ENCODE results near the gene SPATA13.

The SPATA13 gene

DNA sequence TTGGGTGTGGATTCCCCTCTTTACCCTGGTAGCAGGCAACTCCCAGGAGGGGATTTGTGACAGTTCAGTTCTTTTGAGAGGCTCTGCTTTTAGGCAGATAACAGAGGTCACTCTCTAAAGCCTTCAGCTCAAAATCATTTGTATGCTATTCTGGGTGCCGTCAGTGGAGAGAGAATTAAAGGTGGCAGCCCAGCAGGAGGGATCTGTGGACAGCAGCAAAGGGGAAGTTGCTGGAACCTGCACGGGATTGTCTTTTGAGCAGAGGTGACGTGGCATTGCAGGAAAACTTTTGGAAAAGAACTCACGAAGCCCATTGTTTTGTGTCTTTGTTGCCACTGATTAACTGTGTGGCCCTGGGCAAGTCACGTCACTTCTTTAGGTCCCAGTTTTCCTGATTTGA lies 86.5 kb downstream of the SPATA13 start:
- DNase-seq (ENCODE audit: low read depth): no peak
- H3K4me3 ChIP-seq (ENCODE audit: control insufficient read depth, low read depth, low read length): no peak overlapping the region
- no peak for TF ChIP-seq CTCF (IDR thresholded peaks at IDR 0.05; ENCODE audit: control insufficient read depth, insufficient read depth, low read depth, low read length, missing control alignments)

DNA sequence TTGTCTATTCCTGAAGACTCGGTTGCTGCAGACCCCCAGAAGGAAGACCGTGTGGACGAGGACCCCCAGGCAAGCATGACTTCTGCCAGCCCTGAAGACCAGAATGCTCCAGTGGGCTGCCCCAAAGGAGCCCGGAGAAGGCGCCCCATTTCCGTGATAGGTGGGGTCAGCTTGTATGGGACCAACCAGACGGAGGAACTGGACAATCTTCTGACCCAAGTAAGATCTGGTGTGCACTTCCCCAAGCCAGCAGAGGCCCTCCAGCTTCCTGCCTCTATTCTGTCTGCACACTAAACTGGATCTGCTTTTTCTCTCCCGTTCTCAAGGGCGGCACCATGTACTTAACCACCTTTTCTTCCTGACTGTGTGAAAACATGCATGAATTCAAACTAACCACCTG lies 89.1 kb downstream of the SPATA13 start:
- no peak for TF ChIP-seq CTCF (IDR thresholded peaks at IDR 0.05; ENCODE audit: control insufficient read depth, insufficient read depth, low read depth, low read length, missing control alignments)
- DNase-seq (ENCODE audit: low read depth): no peak
- no peak overlapping the region for H3K4me3 ChIP-seq (ENCODE audit: control insufficient read depth, low read depth, low read length)

DNA sequence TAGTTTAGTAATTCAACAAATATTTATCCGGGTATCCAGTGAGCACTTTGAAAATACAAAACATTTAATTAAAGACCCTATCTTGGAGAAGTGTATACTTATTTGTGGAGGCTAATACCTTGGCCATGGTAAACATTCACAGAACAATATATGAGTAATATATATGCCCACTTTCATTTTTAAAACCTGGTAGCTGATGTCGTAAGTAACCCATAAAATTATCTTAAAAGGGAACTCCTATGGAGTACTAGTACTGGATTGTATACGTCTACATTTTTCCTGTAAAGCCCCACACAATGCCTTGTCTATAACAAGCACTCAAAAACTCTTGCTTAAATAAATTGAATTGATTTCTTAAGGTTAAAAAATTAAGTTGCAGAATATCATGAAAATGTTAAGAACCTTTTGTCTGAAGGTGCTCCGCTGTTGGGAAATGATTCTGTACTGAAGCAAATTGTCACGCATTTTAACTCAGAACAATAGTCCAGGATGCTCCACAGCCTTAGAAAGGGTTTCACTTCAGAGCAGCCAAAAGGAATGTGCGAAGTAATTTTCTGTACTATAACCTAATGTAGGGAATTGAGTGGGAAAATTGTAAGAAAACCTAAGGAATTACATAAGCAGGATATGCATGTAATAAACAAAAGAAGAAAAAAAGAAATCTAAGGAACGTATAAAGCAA lies 90.0 kb downstream of the SPATA13 start:
- DNase-seq (ENCODE audit: low read depth): no peak
- no peak for TF ChIP-seq CTCF (IDR thresholded peaks at IDR 0.05; ENCODE audit: control insufficient read depth, insufficient read depth, low read depth, low read length, missing control alignments)
- H3K4me3 ChIP-seq (ENCODE audit: control insufficient read depth, low read depth, low read length): no peak overlapping the region

GRCh38 chr13:24251525-24251924 lies 91.0 kb downstream of the SPATA13 start:
- no peak for TF ChIP-seq CTCF (IDR thresholded peaks at IDR 0.05; ENCODE audit: control insufficient read depth, insufficient read depth, low read depth, low read length, missing control alignments)
- H3K4me3 ChIP-seq (ENCODE audit: control insufficient read depth, low read depth, low read length): no peak overlapping the region
- no peak for DNase-seq (ENCODE audit: low read depth)

DNA sequence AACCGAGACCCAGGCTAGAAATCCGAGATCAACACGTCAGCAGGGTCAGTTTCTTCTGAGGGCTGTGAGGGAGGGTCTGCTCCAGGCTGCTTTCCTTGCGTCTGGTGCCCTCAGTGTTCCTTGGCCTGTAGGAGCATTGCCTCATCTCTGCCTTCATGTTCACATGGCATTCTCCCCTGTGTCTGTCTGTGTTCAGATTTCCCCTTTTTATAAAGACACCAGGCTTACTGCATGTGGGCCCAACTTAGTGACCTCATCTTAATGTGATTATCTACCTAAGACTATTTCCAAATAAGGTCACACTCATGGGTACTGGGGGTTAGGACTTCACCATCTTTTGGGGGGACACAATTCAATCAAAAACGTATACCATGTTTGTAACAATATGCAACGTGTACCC lies 91.6 kb downstream of the SPATA13 start:
- H3K4me3 ChIP-seq (ENCODE audit: control insufficient read depth, low read depth, low read length): no peak overlapping the region
- no peak for TF ChIP-seq CTCF (IDR thresholded peaks at IDR 0.05; ENCODE audit: control insufficient read depth, insufficient read depth, low read depth, low read length, missing control alignments)
- DNase-seq (ENCODE audit: low read depth): no peak

GRCh38 chr13:24253520-24254145 lies 93.1 kb downstream of the SPATA13 start:
- TF ChIP-seq CTCF (IDR thresholded peaks at IDR 0.05; ENCODE audit: control insufficient read depth, insufficient read depth, low read depth, low read length, missing control alignments): no peak
- DNase-seq (ENCODE audit: low read depth): no peak
- H3K4me3 ChIP-seq (ENCODE audit: control insufficient read depth, low read depth, low read length): no peak overlapping the region
